WTC11 (cell line): ENCODE measurements around the gene SDCCAG8. TPM values are rescaled to one million over a fixed set of nuclear protein-coding genes. Genes with fewer than 3 reads are reported as not detected.

Source experiments
- ATF2 ChIP-seq: sonication (generic); formaldehyde crosslinking; IDR thresholded peaks from 2 replicates; pipeline ENCODE4 v1.8.1; 2022; ENCODE audit warnings: low read depth, missing genetic modification reagents, borderline replicate concordance
- E2F5 ChIP-seq: sonication (generic); formaldehyde crosslinking; IDR thresholded peaks from 2 replicates; pipeline ENCODE4 v1.8.1; 2022; ENCODE audit warnings: mild to moderate bottlenecking, moderate library complexity, missing genetic modification reagents
- ERG ChIP-seq: fragments of 250-450 bp; sonication (Bioruptor Pico); IDR thresholded peaks from 2 replicates; pipeline ENCODE4 v1.8.0; 2021; ENCODE audit warnings: mild to moderate bottlenecking
- FOXJ3 ChIP-seq: sonication (generic); formaldehyde crosslinking; IDR thresholded peaks from 2 replicates; pipeline ENCODE4 v1.9.0; 2021; ENCODE audit warnings: missing genetic modification reagents, mild to moderate bottlenecking, borderline replicate concordance
- FOXP4 ChIP-seq: sonication (generic); formaldehyde crosslinking; IDR thresholded peaks from 2 replicates; pipeline ENCODE4 v1.8.0; 2022; ENCODE audit warnings: mild to moderate bottlenecking, missing genetic modification reagents
- GABPB1 ChIP-seq: sonication (generic); formaldehyde crosslinking; IDR thresholded peaks from 2 replicates; pipeline ENCODE4 v1.8.1; 2023; ENCODE audit warnings: mild to moderate bottlenecking, missing genetic modification reagents
- IRF2 ChIP-seq: sonication (generic); formaldehyde crosslinking; IDR thresholded peaks from 2 replicates; pipeline ENCODE4 v1.8.0; 2022; ENCODE audit warnings: low read depth, missing genetic modification reagents, borderline replicate concordance
- KAT7 ChIP-seq: sonication (generic); formaldehyde crosslinking; IDR thresholded peaks from 2 replicates; pipeline ENCODE4 v1.8.1; 2023; ENCODE audit warnings: missing genetic modification reagents, mild to moderate bottlenecking, borderline replicate concordance
- MXD4 ChIP-seq: fragments of 250-450 bp; sonication (Bioruptor Pico); IDR thresholded peaks from 2 replicates; pipeline ENCODE4 v1.8.0; 2021; ENCODE audit warnings: mild to moderate bottlenecking, moderate library complexity, borderline replicate concordance
- MYBL2 ChIP-seq: sonication (generic); formaldehyde crosslinking; IDR thresholded peaks from 2 replicates; pipeline ENCODE4 v1.8.1; 2023; ENCODE audit warnings: mild to moderate bottlenecking, moderate library complexity, missing genetic modification reagents
- NR1H2 ChIP-seq: sonication (generic); formaldehyde crosslinking; IDR thresholded peaks from 2 replicates; pipeline ENCODE4 v1.9.0; 2021; ENCODE audit warnings: mild to moderate bottlenecking, moderate library complexity, missing genetic modification reagents
- PRDM15 ChIP-seq: sonication (generic); formaldehyde crosslinking; IDR thresholded peaks from 2 replicates; pipeline ENCODE4 v1.8.0; 2022; ENCODE audit warnings: missing genetic modification reagents
- PRRX2 ChIP-seq: fragments of 250-450 bp; sonication (Bioruptor Pico); IDR thresholded peaks from 2 replicates; pipeline ENCODE4 v1.8.0; 2021; ENCODE audit warnings: mild to moderate bottlenecking
- RORB ChIP-seq: fragments of 250-450 bp; sonication (Bioruptor Pico); IDR thresholded peaks from 2 replicates; pipeline ENCODE4 v1.9.0; 2021; ENCODE audit warnings: mild to moderate bottlenecking
- TP53 ChIP-seq: sonication (generic); formaldehyde crosslinking; IDR thresholded peaks from 2 replicates; pipeline ENCODE4 v1.8.1; 2023; ENCODE audit warnings: mild to moderate bottlenecking, missing genetic modification reagents
- ZBTB43 ChIP-seq: sonication (generic); formaldehyde crosslinking; IDR thresholded peaks from 2 replicates; pipeline ENCODE4 v1.8.1; 2023; ENCODE audit warnings: mild to moderate bottlenecking, missing genetic modification reagents
- ZMAT4 ChIP-seq: fragments of 250-450 bp; sonication (Bioruptor Pico); IDR thresholded peaks from 2 replicates; pipeline ENCODE4 v1.9.0; 2021; ENCODE audit warnings: mild to moderate bottlenecking
- ZNF121 ChIP-seq: sonication (generic); formaldehyde crosslinking; IDR thresholded peaks from 2 replicates; pipeline ENCODE4 v1.8.0; 2023; ENCODE audit warnings: missing genetic modification reagents
- ZNF138 ChIP-seq: sonication (generic); formaldehyde crosslinking; conservative IDR thresholded peaks from 2 replicates; pipeline ENCODE4 v1.8.1; 2022; ENCODE audit warnings: mild to moderate bottlenecking, moderate library complexity, missing genetic modification reagents
- ZNF396 ChIP-seq: fragments of 250-450 bp; sonication (Bioruptor Pico); IDR thresholded peaks from 2 replicates; pipeline ENCODE4 v1.8.0; 2021; ENCODE audit warnings: mild to moderate bottlenecking, moderate library complexity, borderline replicate concordance
- ZNF416 ChIP-seq: fragments of 250-450 bp; sonication (Bioruptor Pico); IDR thresholded peaks from 2 replicates; pipeline ENCODE4 v1.9.0; 2021; ENCODE audit warnings: mild to moderate bottlenecking, inconsistent platforms
- ZNF423 ChIP-seq: fragments of 250-450 bp; sonication (Bioruptor Pico); IDR thresholded peaks from 2 replicates; pipeline ENCODE4 v2.1.2; 2022; ENCODE audit warnings: mild to moderate bottlenecking, moderate library complexity
- ZNF425 ChIP-seq: fragments of 250-450 bp; sonication (Bioruptor Pico); conservative IDR thresholded peaks from 2 replicates; pipeline ENCODE4 v1.9.0; 2021; ENCODE audit warnings: mild to moderate bottlenecking
- ZSCAN18 ChIP-seq: fragments of 250-450 bp; sonication (Bioruptor Pico); IDR thresholded peaks from 2 replicates; pipeline ENCODE4 v2.1.2; 2022; ENCODE audit warnings: mild to moderate bottlenecking, moderate library complexity
- total RNA-seq: library from RNA; stranded (reverse); gene quantifications from 3 replicates; pipeline ENCODE4 v1.2.3, GENCODE V29; 2021

Gene SDCCAG8
- total RNA-seq, 1 experiment from 2014 or later, result 44.3 TPM

- TF ChIP-seq ZBTB43 (CRISPR knock-in tag) (no peak), MYBL2 (CRISPR knock-in tag) (no peak), ZSCAN18 (CRISPR knock-in tag) (no peak), E2F5 (CRISPR knock-in tag) (no peak), PRDM15 (CRISPR knock-in tag) (no peak), FOXP4 (CRISPR knock-in tag) (0 out of 2 replicates have a peak, but pooled peaks have one; percentile 48), ZNF416 (CRISPR knock-in tag) (no peak), GABPB1 (CRISPR knock-in tag) (no peak), RORB (CRISPR knock-in tag) (no peak), ZNF396 (no peak), ZNF121 (CRISPR knock-in tag) (no peak), ZNF138 (CRISPR knock-in tag) (no peak), PRRX2 (CRISPR knock-in tag) (no peak), ATF2 (no peak), NR1H2 (CRISPR knock-in tag) (no peak), ZNF425 (CRISPR knock-in tag) (no peak), ZNF423 (CRISPR knock-in tag) (no peak), MXD4 (CRISPR knock-in tag) (no peak), ERG (no peak), FOXJ3 (CRISPR knock-in tag) (no peak), IRF2 (CRISPR knock-in tag) (no peak), ZMAT4 (no peak), KAT7 (CRISPR knock-in tag) (no peak), TP53 (0 out of 2 replicates have a peak, but pooled peaks have one; percentile 68)
Observed at GRCh38 chr1:243489681-243490546, 234.1 kb downstream of the SDCCAG8 start (continued).
